Upper lobe of left lung (tissue), 4 donors: ENCODE data around the gene PAK1IP1.

ENCODE experiments used
- EP300 ChIP-seq, 4 donors: sonication (generic); formaldehyde crosslinking; IDR thresholded peaks; one replicate each; pipeline ENCODE4 v1.5.1; 2017; ENCODE audit warnings: antibody characterized with exemption in 4 of 4, control low read depth in 2 of 4
- POLR2A ChIP-seq, 4 donors: fragments of 450-650 bp; IDR thresholded peaks; one replicate each; pipeline ENCODE4 v1.5.1; 2016 to 2017; ENCODE audit warnings: antibody characterized with exemption in 4 of 4, mild to moderate bottlenecking in 2 of 4
- POLR2AphosphoS5 ChIP-seq, 2 donors: sonication (generic); formaldehyde crosslinking; IDR thresholded peaks; one replicate each; pipeline ENCODE4 v1.5.1; 2017; ENCODE audit warnings: antibody characterized with exemption in 2 of 2
- TF ChIP-seq, protein P1 (sequence below), 6 experiments: fragments of 450-650 bp in 4 of 6; fragments of 200-600 bp in 2 of 6; sonication (generic) in 2 of 6; IDR thresholded peaks; one replicate each; pipeline ENCODE4 v1.5.1; 2016 to 2019; ENCODE audit warnings: antibody characterized with exemption in 6 of 6

DNA sequence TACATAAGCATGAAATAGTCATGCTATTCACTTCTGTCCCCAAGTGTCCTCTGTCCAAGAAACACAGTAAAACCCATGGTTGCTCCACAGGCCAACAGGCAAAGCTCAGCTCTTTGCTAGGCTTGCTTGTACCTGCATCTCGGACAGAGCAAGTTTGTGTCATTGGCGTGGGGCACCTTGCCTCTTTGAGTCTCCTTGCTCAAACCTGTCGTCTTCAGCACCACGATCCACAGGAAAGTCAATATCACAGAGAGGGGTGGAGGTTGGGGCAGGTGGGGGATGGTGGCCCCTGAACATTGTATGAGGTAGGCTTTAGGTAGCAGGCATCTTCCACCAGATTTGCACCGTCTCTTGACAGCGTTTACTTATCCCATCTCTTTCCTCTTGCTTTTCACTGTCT is 48.7 kb downstream of the PAK1IP1 start:
- TF ChIP-seq, protein P1, sequence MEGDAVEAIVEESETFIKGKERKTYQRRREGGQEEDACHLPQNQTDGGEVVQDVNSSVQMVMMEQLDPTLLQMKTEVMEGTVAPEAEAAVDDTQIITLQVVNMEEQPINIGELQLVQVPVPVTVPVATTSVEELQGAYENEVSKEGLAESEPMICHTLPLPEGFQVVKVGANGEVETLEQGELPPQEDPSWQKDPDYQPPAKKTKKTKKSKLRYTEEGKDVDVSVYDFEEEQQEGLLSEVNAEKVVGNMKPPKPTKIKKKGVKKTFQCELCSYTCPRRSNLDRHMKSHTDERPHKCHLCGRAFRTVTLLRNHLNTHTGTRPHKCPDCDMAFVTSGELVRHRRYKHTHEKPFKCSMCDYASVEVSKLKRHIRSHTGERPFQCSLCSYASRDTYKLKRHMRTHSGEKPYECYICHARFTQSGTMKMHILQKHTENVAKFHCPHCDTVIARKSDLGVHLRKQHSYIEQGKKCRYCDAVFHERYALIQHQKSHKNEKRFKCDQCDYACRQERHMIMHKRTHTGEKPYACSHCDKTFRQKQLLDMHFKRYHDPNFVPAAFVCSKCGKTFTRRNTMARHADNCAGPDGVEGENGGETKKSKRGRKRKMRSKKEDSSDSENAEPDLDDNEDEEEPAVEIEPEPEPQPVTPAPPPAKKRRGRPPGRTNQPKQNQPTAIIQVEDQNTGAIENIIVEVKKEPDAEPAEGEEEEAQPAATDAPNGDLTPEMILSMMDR (IDR thresholded peaks at IDR 0.05): no peak
- TF ChIP-seq POLR2AphosphoS5 (IDR thresholded peaks at IDR 0.05) (no peak), POLR2A (IDR thresholded peaks at IDR 0.05) (no peak), EP300 (IDR thresholded peaks at IDR 0.05) (no peak)
